Endothelial cell of umbilical vein (primary cell): ENCODE measurements around the gene GTF2B. TPM values are rescaled to one million over a fixed set of nuclear protein-coding genes. Genes with fewer than 3 reads are reported as not detected.
A peak's percentile ranks its signal among the peaks of the same experiment; 100 is the strongest.

Experiments used
- BruUV-seq: library from RNA; stranded (reverse); fragments of 400-500 nt; replicated peaks from 2 replicates; lab custom pipeline; 2021; lab: Mats Ljungman, UMichigan
- CTCF ChIA-PET: fragments of 300-600, 350-600 bp; sonication (Branson Sonifier 250); formaldehyde crosslinking; loops from one replicate; lab custom pipeline; 2021; ENCODE audit warnings: antibody characterized with exemption, inconsistent platforms; lab: Charles Lee
- POLR2A ChIA-PET: fragments of 300-600, 350-600 bp; sonication (Branson Sonifier 250); formaldehyde crosslinking; loops from one replicate; lab custom pipeline; 2021; ENCODE audit warnings: antibody characterized with exemption, inconsistent platforms; lab: Charles Lee
- DNase-seq: peaks from one replicate; pipeline ENCODE4 v3.0.0-alpha.2; 2011; ENCODE audit warnings: low read depth, low spot score
- FAIRE-seq: peaks from 2 replicates; lab custom pipeline; 2011; peaks lifted over from hg19 to GRCh38; lab: Jason Lieb, UNC
- H2AFZ ChIP-seq: 2 replicates; pipeline ENCODE4 v1.6.0; 2012; ENCODE audit warnings: low read depth, low read length, control low read depth, inconsistent platforms
- H3K27ac ChIP-seq: 2 replicates; pipeline ENCODE4 v1.5.1; 2011; ENCODE audit warnings: low read depth, mild to moderate bottlenecking, control low read depth, low read length, moderate library complexity; ENCODE audit not compliant: insufficient read depth
- H3K27me3 ChIP-seq, 2 experiments: 2 replicates each; pipeline versions ENCODE4 v1.6.0 to v1.6.1; 2011; ENCODE audit warnings: low read length in 2 of 2, mixed read lengths in 1 of 2; ENCODE audit not compliant: control insufficient read depth in 2 of 2, insufficient read depth in 2 of 2
- H3K36me3 ChIP-seq, 2 experiments: 2 replicates in 1 of 2; 3 replicates in 1 of 2; pipeline ENCODE4 v1.5.1; 2011; ENCODE audit warnings: low read length in 2 of 2, mild to moderate bottlenecking in 1 of 2, moderate library complexity in 1 of 2; ENCODE audit not compliant: control insufficient read depth in 2 of 2, insufficient read depth in 2 of 2; ENCODE audit errors: extremely low read depth in 1 of 2
- H3K4me1 ChIP-seq: 3 replicates; pipeline ENCODE4 v1.5.1; 2011; ENCODE audit warnings: mild to moderate bottlenecking, low read length; ENCODE audit not compliant: control insufficient read depth, insufficient read depth; ENCODE audit errors: extremely low read depth
- H3K4me2 ChIP-seq: 2 replicates; pipeline ENCODE4 v1.6.1; 2011; ENCODE audit warnings: low read length, control low read depth, mixed read lengths; ENCODE audit not compliant: insufficient read depth
- H3K4me3 ChIP-seq, 3 experiments: fragments of 200-600 bp in 1 of 3; sonication (generic), shearing (Covaris generic) in 1 of 3; replicated peaks in 1 of 3; 2 replicates each; pipeline ENCODE4 v1.5.1; 2011 to 2016; ENCODE audit warnings: control low read depth in 3 of 3, low read length in 3 of 3, mild to moderate bottlenecking in 2 of 3, inconsistent platforms in 1 of 3, low read depth in 1 of 3, moderate library complexity in 1 of 3; ENCODE audit not compliant: insufficient read depth in 1 of 3
- H3K79me2 ChIP-seq: 2 replicates; pipeline ENCODE4 v1.6.0; 2012; ENCODE audit warnings: low read length, inconsistent platforms; ENCODE audit not compliant: control insufficient read depth, insufficient read depth
- H3K9ac ChIP-seq: replicated peaks from 2 replicates; pipeline ENCODE3; 2011; ENCODE audit warnings: low read length, control low read depth; ENCODE audit not compliant: insufficient read depth; ENCODE audit errors: extremely low read depth
- H3K9me1 ChIP-seq: replicated peaks from 3 replicates; pipeline ENCODE4 v1.6.0; 2011; ENCODE audit warnings: mild to moderate bottlenecking, low read length; ENCODE audit not compliant: control insufficient read depth, insufficient read depth; ENCODE audit errors: extremely low read depth
- H3K9me3 ChIP-seq: replicated peaks from 2 replicates; pipeline ENCODE4 v1.5.1; 2012; ENCODE audit warnings: low read length, inconsistent platforms; ENCODE audit not compliant: control insufficient read depth, insufficient read depth
- H4K20me1 ChIP-seq: replicated peaks from 2 replicates; pipeline ENCODE3; 2011; ENCODE audit warnings: mild to moderate bottlenecking, low read length; ENCODE audit not compliant: control insufficient read depth, insufficient read depth; ENCODE audit errors: extremely low read depth
- CTCF ChIP-seq, 2 donors: IDR thresholded peaks; 1 replicate in 1 of 2; 2 replicates in 1 of 2; pipeline ENCODE4 v1.5.1; 2011; ENCODE audit warnings: low read length in 2 of 2, mild to moderate bottlenecking in 2 of 2, moderate library complexity in 2 of 2, control low read depth in 1 of 2, inconsistent platforms in 1 of 2, low read depth in 1 of 2; ENCODE audit not compliant: insufficient read depth in 1 of 2; ENCODE audit errors: extremely low read depth in 1 of 2
- FOS ChIP-seq: IDR thresholded peaks from 2 replicates; pipeline ENCODE4 v1.6.1; 2011; ENCODE audit warnings: mild to moderate bottlenecking, low read length, moderate library complexity, borderline replicate concordance; ENCODE audit not compliant: insufficient read depth
- POLR2AphosphoS5 ChIP-seq: IDR thresholded peaks from 2 replicates; pipeline ENCODE4 v1.6.1; 2012; ENCODE audit warnings: low read depth, mild to moderate bottlenecking, control low read depth, low read length, moderate library complexity; ENCODE audit not compliant: insufficient read depth
- dilution Hi-C: fragments of 300-500 bp; cut with MboI; formaldehyde crosslinking; loops from one replicate; pipeline ENCODE4 v1.15.0; 2019; ENCODE audit warnings: low sequenced_read_pairs; ENCODE audit not compliant: extremely low pct_ligation_motif_present
- intact Hi-C: fragments of 100-400 bp; cut with micrococcal nuclease; formaldehyde crosslinking; loops from one replicate; pipeline ENCODE4 v1.10.0; 2022
- polyA plus RNA-seq, 4 experiments: library from polyadenylated mRNA; depleted of rRNA in 3 of 4; stranded (reverse) in 3 of 4; unstranded in 1 of 4; fragments of >200 nt; gene quantifications; 2 replicates each; pipeline versions ENCODE4 v1.2.1 to v1.2.3, GENCODE V29; 2011 to 2012; ENCODE audit warnings: missing spikeins in 1 of 4
- total RNA-seq: library from RNA; stranded (reverse); gene quantifications from 2 replicates; pipeline ENCODE4 v1.2.3, GENCODE V29; 2021

Gene GTF2B
- total and polyA plus RNA-seq, 2 donors (not counting 3 experiments of a cell fraction or from before 2014, with no cell fraction given): 19.8 to 20.0 TPM

GRCh38 chr1:88877911-88878310, 13.5 kb downstream of the GTF2B start:
- H3K9me1 ChIP-seq: no peaks in the 10 kb centered on the region
- no peak overlapping the region for H3K27ac ChIP-seq
- no peak overlapping the region for H2AFZ ChIP-seq
- no peak for FAIRE-seq
- H3K4me3 ChIP-seq: no peak overlapping the region
- H3K4me2 ChIP-seq: no peak overlapping the region
- H3K36me3 ChIP-seq: peaks cover 0 to 4% of the 10 kb centered on the region in 2 experiments
- H4K20me1 ChIP-seq: no peaks in the 10 kb centered on the region
- no peak overlapping the region for H3K9ac ChIP-seq
- no peak for TF ChIP-seq FOS
- no peak for DNase-seq
- no peaks in the 10 kb centered on the region for H3K27me3 ChIP-seq
- intact Hi-C loops (loop anchor here (1.0 to 10.0 kb wide), 5 partner anchors 77 to 693 kb away; no protein-coding TSS in a partner anchor), dilution Hi-C loops (no loop called here)
- no peaks in the 10 kb centered on the region for H3K4me1 ChIP-seq
- peaks cover 30% of the 10 kb centered on the region for H3K79me2 ChIP-seq
- CTCF ChIA-PET: interaction anchor here (1.0 to 5.1 kb wide), 12 partner anchors 10 to 697 kb away, joined by 3 to 108 read pairs (median 10); partner anchors contain the start of gene PKN2
- POLR2A ChIA-PET: interaction anchor here (0.6 to 1.2 kb wide), 2 partner anchors 13 to 223 kb away, joined by 3 to 4 read pairs; partner anchors contain the start of gene GTF2B
- H3K9me3 ChIP-seq: no peaks in the 10 kb centered on the region
- no TSS peak for BruUV-seq

- no peak overlapping the region for H3K4me2 ChIP-seq
- H3K9ac ChIP-seq: no peak overlapping the region
- no peak overlapping the region for H3K4me3 ChIP-seq
- no peak overlapping the region for H2AFZ ChIP-seq
- H3K4me1 ChIP-seq: no peaks in the 10 kb centered on the region
- dilution Hi-C loops: no loop called here
- intact Hi-C loops: loop anchor here (1.0 to 10.0 kb wide), 5 partner anchors 77 to 693 kb away; no protein-coding TSS in a partner anchor
- no peaks in the 10 kb centered on the region for H3K9me3 ChIP-seq
- TF ChIP-seq POLR2AphosphoS5: no peak
- TF ChIP-seq CTCF (IDR thresholded peaks at IDR 0.05; ENCODE audit: extremely low read depth in 1 of 2, insufficient read depth in 1 of 2, low read depth in 1 of 2, low read length in 2 of 2): peak; percentile 14 to 25
- BruUV-seq: no TSS peak
- peak; percentile 65 for FAIRE-seq
- H3K9me1 ChIP-seq: no peaks in the 10 kb centered on the region
- DNase-seq: peak; percentile 46
- H3K79me2 ChIP-seq: peaks cover 34% of the 10 kb centered on the region
- ChIA-PET CTCF (interaction anchor here (0.6 to 5.1 kb wide), 18 partner anchors 10 to 697 kb away, joined by 3 to 108 read pairs (median 6); partner anchors contain the start of gene PKN2), POLR2A (no interaction called here)
- no peaks in the 10 kb centered on the region for H3K27me3 ChIP-seq
- no peak overlapping the region for H3K27ac ChIP-seq
- H3K36me3 ChIP-seq: peaks cover 0 to 4% of the 10 kb centered on the region in 2 experiments
- H4K20me1 ChIP-seq: no peaks in the 10 kb centered on the region
Observed at GRCh38 chr1:88877382-88877825, 14.0 kb downstream of the GTF2B start.
